AG20443 (cell line): ENCODE measurements around the gene ABCD4.
"Not testable (repeated sequence)": the region's sequence is repeated elsewhere in the genome, so short reads cannot be mapped to it uniquely, and the experiment has no call there.

Experiments used
- DNase-seq: peaks from one replicate; pipeline ENCODE4 v3.0.0; 2012; ENCODE audit warnings: low spot score, mixed read lengths

ABCD4 gene

DNA sequence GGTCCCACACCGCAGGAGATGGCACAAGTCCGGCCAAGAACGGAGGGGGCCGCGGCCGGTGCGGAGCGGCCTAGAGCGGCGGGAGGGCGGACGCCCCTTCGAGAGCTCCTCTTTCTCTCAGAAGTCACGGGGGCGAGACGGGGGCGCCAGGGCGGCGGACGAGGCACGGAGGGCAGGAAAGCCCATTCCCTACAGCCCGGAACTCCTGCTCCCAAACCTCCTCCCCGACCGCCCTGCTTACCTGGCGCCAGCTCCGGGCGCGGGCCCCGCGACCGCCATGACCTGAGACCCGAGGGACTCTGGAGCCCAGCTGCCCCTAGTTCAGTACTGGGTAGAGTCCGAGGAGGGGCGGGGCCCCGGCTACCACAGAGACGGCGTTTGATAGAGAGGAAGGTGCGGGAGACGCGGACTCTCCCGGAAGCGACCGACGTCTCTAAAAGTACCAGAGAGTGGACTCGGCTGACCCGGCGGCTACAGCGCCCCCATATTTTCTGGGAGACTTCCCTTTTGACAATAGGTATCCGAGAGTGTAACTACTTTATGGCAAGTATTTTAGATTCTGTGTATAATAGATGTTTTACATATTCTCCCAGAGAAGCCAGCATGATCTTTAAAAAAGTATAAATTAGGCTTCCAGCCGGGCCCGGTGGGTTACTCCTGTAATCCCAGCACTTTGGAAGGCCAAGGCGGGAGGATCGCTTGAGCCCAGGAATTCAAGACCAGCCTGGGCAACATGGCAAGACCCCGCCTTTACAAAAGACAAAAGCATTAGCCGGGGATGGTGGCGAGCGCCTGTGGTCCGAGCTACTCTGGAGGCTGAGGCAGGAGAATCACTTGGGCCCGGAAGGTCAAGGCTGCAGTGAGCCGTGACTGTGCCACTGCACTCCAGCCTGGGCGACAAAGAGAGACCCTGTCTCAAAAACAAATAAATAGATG is at the start of gene ABCD4:
Gene ABCD4 (minus strand): TSS at position 301 of the 936 bp plus-strand sequence. CDS start 22 bp downstream, at position 279.
- DNase-seq, result peak; percentile 95

DNA sequence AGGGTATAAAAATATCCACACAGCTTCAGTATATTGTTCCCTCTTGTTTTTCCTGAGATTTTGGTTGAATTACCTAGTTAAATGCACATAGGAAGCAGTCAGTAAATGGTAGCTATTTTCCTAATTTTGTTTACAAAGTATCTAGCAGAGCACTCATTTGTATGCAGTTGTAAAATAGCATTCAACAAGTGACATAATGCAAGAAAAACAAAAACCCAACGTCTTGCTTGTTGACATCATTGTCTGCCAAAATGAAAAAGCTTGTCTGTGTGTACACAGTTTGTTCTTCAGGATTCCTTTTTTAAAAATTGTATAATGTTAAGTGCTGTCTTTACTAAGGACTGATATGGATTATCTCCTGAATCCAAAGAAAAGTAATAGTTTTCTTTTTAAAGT is 48.2 kb upstream of the ABCD4 start:
- no peak for DNase-seq

DNA sequence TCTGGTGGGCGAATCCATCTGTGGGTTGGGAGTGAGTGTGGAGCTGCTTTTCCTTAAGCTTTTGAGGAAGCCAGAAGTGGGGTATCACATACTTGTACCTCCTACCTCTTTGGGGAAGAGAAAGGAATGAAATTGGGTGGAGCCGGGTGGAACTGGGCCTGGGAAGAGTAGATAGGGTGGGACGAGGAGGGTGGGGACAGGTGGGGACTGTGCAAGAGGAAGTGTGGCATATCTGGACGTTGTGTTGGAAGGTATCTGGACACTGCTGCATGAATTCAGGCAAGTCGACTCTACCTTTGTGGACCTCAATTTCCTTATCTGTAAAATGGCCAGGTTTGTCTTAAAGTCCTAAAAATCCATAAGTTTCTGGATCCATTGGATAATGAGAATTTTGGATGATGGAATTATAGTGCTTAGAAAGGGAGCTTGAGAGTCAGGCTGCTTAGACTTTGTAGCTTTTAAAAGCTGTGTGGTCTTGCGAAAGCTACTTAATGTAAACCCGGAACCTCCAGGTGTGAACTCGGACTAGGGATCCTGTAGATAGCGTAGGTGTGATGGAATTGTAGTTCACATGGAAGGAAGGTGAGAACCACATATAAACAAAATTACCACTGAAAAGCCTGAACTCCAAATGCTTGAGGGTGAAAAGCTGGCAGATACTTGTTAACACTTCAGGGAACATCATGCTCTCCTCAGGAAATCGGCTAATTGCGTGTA is 47.6 kb upstream of the ABCD4 start:
- no peak for DNase-seq

DNA sequence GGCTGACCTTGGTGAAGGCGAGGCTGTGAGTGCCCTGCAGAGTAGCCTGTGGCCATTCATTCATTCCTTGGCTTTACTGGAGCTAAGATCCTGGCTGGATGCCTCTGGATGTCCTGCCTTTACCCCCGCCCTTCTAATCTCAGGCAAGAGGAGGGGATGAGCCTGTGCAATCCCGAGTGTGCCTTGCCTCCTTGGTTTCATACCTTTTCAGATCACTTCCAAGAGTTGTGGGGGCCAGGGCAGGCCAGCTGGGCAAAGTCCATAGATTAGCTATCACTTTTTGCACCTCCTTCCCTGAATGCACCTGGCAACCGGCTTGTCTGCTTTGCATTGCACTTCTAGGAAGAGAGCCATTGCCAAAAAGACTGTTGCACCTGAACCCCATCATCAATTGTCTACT is 47.0 kb upstream of the ABCD4 start:
- DNase-seq, result no peak

DNA sequence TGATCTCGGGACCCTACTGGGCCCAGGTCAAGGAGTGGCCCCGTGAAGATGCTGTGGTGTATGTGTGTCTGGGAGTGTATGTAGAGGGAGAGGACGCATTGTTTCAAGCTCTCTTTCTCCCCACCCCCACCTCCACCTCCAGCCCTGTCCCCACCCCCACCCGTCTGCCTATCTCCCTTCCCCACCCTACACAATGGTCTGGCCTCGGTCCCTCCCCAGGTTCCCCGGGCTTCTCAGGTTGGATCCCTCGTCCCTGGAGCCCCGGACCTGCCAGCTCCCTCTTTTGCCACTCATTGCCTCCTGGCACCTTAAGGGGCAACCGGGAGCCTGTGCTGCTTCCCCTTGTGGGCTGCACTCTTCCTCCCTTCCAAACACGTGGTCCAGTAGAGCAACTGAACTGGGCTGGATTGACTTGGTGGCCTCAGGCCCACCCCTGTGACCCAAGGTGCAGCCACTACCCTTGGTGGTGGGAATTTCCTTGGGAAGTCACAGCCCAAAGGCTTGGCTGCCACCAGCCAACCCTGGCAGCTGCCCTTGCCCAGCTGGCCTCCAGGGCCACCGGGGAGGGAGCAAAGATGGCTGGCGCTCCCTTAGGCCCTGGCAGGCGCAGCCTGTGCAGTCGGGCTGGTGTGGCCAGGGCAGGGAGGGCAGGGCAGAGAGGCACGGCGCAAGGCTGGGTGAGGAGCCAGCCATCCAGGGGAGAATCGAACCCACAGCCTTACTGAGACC is 46.2 kb upstream of the ABCD4 start:
- DNase-seq, result no peak

DNA sequence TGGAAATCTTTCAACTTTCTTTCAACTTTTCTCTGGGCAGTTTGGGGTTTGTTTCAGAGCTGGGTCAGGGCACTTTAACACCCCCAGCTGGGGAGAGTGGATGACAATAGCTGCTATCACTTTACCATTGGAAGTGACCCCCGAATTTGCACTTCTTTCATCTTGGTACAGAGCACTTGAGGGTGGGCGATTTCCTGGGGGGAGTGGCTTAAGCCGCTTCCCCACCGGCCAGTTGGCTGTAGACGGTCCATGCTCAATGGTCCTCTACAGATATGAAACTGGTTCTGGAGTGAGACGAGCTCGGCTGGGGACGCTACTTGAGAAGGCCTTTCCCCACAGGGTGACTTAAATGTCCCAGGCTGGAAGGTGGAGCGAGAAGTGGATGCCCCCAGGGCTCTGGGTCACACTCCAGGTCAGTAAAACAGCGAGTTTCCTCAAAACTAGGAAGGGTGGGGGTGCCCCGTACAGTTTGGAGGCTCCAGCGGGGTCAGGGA is 45.6 kb upstream of the ABCD4 start, which contains the start of gene VRTN:
Gene VRTN (plus strand): TSS at position 231 of the 494 bp plus-strand sequence. CDS start 8,313 bp downstream, outside the sequence.
- no peak for DNase-seq

DNA sequence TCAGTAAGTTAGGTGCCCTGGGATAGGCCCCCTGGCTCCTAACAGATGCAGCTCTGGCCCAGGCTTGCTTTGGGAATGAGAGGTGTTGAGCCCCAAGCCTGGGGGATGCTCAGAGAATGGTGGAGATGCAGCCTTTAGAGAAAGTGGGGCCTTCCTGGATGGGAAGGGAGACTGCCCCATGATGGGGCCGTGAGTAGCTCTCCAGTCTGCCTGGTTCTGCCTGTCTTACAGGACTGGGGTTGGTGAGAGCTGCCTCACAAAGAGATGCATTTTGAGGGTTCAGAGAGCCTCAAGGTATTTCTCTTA is 45.0 kb upstream of the ABCD4 start:
- DNase-seq, result peak; percentile 11

DNA sequence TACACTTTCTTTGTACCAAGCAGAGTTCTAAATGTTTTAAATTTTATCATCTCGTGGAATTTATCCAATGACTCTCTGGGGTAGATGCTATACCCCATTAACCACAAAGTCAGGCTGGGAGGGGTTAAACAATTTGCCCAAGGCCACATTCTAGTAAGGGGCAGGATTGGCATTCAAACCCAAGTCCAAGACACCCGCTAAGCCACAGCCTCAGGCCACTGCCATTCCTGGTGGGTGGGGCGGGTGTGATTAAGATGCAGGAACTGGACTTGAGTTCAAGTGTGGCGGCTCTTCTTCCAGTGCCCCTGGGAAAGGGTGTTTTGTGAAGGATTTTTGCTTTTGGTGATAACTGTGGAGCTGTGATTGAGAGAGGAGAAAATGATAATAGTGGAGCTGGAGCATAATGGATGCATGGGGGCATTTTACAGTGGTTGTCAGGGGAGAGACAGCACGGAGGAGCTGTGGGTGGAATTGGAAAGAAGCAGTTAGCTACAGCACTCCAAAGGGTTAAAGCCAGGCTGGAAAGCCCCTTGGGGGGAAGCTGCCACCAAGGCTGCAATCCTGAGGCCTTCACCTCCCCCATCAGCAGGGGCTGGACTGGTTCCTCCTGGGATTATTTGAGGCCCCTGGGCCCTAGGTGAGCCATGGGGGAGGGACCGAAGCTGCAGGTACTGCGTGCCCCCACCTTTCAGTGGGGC is 44.5 kb upstream of the ABCD4 start:
- no peak for DNase-seq

DNA sequence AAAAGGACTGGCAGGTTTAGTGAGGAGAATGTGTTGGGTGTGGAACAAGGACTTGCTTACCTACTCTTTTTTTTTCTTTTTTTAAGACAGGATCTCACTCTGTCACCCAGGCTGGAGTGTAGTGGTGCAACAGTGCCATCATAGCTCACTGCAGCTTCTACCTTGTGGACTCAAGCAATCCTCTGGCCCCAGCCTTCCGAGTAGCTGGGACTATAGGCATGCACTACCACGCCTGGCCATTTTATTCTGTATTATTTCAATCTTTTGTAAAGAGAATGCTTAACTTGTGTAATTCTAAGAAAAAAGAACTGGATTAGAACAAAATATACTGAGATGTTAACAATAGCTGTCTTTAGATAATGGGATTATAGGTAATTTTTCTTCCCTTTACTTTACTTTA is 43.6 kb upstream of the ABCD4 start:
- DNase-seq, result no peak

DNA sequence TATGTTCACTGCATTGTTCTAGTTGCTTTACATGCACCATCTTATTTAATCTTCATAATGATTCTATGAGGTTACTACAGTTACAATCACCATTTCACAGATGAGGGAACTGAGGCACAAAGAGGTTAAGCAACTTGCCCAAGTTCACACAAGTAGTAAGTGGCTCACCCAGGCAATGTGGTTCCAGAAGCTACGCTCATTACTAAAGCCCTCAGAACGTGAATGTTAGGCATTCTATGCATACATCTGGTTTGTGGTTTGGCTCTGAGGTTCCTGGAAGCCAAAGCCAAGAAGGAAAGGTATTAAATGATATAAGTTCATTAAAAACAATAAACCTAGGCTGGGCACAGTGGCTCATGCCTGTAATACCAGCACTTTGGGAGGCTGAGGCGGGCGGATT is 31.2 kb upstream of the ABCD4 start:
- peak; percentile 57 for DNase-seq

DNA sequence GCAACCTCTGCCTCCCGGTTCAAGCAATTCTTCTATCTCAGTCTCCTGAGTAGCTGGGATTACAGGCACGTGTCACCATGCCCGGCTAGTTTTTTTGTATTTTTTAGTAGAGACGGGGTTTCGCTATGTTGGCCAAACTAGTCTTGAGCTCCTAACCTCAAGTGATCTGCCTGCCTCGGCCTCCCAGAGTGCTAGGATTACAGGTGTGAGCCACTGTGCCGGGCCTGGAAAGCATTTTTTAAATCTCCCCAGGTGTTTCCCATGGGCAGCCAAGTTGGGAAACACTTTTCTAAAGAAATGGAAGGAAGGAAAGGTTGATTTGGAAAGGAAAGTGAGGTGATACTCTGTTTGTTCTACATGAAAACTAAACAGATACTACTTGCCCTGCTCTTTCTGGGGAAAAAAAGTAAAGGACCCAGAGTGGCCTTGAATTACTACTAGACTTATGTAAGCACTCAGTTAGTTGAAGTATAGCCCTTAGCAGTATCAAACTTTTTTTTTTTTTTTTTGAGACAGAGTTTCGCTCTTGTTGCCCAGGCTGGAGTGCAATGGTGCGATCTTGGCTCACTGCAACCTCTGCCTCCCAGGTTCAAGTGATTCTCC is 27.3 kb upstream of the ABCD4 start:
- not testable (repeated sequence) for DNase-seq

DNA sequence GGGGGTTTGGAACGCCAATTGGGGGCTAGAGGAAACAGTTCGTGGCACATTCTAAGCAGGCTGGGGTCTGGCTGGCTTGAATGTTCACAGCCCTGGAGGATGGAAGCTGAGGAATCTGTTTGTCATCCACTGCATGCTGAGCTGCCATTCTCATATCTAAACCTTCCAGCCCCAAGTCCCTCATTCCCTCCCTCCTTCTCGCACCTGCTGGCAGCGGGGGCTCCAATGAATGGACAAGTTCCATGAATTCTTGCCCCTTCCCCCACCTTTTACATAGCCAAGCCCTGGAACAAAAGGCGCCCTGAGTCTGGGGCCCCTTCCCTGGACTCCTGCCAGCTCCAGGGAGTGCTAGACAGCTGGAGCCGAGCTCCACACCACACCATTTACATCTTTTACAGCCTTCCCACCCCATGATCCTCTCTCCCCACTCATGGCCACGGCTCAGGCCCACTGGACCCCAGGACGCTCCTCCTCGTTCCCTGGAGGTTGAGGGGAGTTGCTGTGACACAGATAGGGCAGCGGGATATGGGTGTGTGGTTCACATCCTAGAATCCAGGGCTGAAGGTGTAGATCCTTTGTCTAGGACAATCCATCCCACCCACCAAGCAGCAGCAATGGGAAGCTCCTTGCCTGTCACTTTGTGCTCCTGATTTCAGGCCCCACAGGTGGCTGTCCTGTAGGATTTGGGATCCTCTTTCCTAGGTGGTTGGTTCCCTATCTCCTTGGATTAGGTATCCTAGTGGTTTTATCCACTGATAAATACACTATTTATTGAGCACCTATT is 23.8 kb upstream of the ABCD4 start:
- DNase-seq, result no peak

DNA sequence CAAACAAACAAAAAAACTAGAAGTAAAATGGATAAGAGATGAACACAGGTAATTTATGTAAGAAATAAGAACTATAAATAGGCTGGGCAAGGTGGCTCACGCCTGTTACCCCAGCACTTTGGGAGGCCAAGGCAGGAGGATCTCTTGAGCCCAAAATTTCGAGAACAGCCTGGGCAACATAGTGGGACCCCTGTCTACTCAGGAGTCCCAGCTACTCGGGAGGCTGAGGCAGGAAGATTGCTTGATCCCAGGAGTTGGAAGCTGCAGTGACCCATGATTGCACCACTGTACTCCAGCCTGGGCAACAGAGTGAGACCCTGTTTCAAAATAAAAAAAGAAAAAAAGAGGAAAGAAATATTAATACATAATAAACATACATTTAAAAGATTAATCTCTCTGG is 22.7 kb upstream of the ABCD4 start:
- no peak for DNase-seq

DNA sequence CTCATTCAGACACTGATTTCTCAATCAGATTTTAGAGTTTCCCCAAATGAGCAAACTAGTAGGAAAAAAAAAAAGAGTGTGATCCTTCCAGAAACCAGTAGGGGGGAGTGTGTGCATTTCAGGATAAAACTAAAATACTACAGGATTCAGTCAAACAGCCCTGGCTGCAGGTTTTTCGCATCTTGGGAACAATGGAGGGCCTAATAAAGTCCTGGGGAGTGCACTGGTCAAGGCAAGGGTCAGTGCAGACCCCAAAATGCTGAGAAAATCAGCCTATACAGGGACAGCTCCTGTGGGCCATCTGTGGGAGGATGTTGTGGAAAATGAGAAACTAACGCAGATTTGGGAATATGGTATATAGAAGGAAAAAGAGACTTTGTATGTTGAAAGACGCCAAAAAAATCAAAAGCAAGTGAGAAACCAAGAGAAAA is 22.2 kb upstream of the ABCD4 start:
- peak; percentile 79 for DNase-seq

DNA sequence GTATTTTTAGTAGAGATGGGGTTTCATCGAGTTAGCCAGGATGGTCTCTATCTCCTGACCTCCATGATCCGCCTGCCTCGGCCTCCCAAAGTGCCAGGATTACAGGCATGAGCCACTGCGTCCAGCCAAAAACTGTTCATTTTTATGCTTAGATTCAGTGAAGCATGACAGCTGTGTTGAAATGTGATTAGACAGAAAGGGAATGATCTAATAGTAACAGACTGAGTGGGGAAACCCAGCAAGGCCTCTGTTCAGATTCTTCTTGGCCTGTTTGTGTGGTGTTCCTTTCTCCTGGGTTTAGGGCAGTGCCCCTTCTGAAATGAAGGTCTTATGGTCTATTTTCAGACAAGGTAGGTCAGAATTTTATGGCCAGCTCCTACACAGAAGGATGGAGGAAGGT is 11.8 kb upstream of the ABCD4 start:
- DNase-seq, result no peak

DNA sequence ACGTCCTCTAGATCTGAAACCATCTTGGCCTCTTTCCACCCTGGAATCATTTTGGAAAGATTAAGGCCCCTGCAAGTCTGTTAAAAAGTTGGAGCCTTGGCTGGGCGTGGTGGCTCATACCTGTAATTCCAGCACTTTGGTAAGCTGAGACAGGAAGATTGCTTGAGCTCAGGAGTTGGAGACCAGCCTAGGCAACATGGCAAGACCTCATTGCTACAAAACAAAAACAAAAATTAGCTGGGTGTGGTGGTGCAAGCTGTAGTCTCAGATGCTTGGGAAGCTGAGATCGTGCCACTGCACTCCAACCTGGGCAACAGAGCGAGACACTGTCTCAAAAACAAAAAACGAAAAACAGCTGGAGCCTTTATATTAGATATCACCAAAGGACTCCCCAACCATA is 10.9 kb upstream of the ABCD4 start:
- DNase-seq, result no peak

DNA sequence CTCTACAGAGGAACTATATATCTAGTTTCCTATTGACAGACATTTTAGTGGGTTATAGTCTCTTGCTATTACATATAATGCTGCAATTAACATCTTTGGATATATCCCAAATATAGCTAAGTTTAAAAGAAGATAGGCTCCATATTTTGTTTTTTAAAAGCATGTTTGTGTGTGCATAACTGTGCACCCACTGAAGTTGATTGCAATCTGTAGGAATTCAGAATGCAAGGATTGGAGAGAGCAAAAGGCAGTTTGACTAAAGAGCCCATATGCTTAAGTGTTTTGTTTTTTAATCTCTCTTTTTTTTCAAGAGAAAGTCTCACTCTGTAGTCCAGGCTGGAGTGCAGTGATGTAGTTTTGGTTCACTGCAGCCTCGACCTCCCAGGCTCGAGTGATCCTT is 9.4 kb upstream of the ABCD4 start:
- no peak for DNase-seq

DNA sequence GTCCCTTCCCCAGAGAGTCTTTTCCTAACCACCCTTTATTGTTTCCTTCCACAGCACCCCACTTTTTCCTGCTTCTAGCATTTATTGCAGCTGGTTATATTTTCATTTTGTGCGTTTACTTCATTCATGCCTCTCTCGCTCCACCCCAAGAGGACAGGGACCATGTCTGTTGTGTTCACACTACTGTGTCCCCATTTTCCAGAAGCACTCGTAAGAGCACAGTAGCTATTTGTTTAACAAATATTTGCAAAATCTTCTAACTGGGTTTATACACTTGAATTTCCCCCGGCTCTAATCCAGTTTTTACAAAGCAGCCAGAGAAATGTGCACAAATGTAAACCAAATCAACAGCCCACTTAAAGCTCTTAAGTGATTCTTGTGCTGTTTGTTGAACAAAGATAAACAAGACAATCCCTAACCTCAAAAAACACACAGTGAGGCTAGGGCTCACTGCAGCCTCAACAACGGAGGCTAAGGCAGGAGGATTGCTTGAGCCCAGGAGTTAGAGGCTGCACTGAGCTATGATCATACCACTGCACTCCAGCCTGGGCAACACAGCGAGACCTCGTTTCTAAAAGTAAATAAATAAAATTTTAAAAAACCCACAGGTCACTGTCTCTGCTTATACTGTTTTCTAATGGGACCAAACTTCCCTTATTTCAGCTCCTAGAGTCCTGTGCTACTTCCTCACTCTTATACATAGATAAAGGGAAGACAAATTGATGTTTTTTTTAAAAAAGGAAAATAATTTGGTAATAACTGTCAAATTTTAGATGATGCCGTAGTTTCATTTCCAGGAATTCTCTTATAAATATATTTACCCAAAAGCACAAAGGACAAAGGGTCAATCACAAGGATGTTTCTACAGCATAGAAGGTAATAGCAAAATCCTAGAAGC is 6.6 kb upstream of the ABCD4 start:
- DNase-seq, result no peak

DNA sequence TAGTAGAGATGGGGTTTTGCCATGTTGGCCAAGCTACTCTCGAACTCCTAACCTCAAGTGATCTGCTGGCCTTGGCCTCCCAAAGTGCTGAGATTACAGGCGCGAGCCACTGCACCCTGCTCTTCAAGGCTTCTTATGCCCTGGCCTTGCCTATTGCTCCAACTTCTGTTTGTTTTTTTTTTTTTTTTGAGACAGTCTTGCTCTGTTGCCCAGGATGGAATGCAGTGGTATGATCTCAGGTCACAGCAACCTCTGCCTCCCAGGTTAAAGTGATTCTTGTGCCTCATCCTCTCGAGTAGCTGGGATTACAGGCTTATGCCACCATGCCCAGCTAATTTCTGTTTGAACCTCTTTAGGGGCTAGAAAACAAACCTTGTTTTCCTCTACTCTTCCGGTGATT is 6.0 kb upstream of the ABCD4 start:
- no peak for DNase-seq
